Measurements from ENCODE around the gene TEX22. TPM values are rescaled to one million over a fixed set of nuclear protein-coding genes. Genes with fewer than 3 reads are reported as not detected.

TEX22 gene
- total and polyA plus RNA-seq, 2 experiments from 2014 or later, result 0.21 TPM

GRCh38 chr14:105437723-105438500 lies 39.6 kb downstream of the TEX22 start:
- Mint-ChIP-seq H3K4me3 (no peak overlapping the region), H3K27ac (no peak overlapping the region), H3K36me3 (ENCODE audit: low read depth) (peaks cover 18% of the 10 kb centered on the region), H3K9me3 (no peaks in the 10 kb centered on the region), H3K27me3 (ENCODE audit: insufficient read depth, low read depth, poor library complexity) (peaks cover under 1% of the 10 kb centered on the region), H3K4me1 (peaks cover 15% of the 10 kb centered on the region)
- H3F3A ChIP-seq (replicated peaks; ENCODE audit: low read depth), result no peaks in the 10 kb centered on the region
- peaks cover 36% of the 10 kb centered on the region for H4K20me1 ChIP-seq (replicated peaks; ENCODE audit: insufficient read depth)
- H3K27ac ChIP-seq (ENCODE audit: low read depth), result no peak overlapping the region
- peaks cover 53% of the 10 kb centered on the region for H3K79me2 ChIP-seq (replicated peaks; ENCODE audit: insufficient read depth)
- no peaks in the 10 kb centered on the region for H3K36me3 ChIP-seq (ENCODE audit: insufficient read depth)
- TF ChIP-seq EZH2 (IDR thresholded peaks at IDR 0.05; ENCODE audit: low read depth, unreplicated experiment), result no peak
- no peak for TF ChIP-seq EZH2phosphoT487 (IDR thresholded peaks at IDR 0.05; ENCODE audit: unreplicated experiment)
- no peak for TF ChIP-seq ETS1 (IDR thresholded peaks at IDR 0.05)
- TF ChIP-seq STAT1 (IDR thresholded peaks at IDR 0.05; ENCODE audit: unreplicated experiment), result no peak
- no peak; the same call in 1 of the 2 replicates for TF ChIP-seq POLR2AphosphoS5 (IDR thresholded peaks at IDR 0.05; ENCODE audit: low read depth)
- TF ChIP-seq ZNF462 (CRISPR knock-in tag; IDR thresholded peaks at IDR 0.05), result no peak
- TF ChIP-seq CREB1 (CRISPR knock-in tag; IDR thresholded peaks at IDR 0.05; ENCODE audit: low read depth), result no peak
- no peaks in the 10 kb centered on the region for H3K4me1 ChIP-seq (ENCODE audit: insufficient read depth)
- no peak for ATAC-seq
- H3K27me3 ChIP-seq (ENCODE audit: insufficient read depth), result no peaks in the 10 kb centered on the region
- H3K9me2 ChIP-seq (ENCODE audit: insufficient read depth), result no peaks in the 10 kb centered on the region
- DNase-seq (ENCODE audit: low spot score), result no peak
- no peak overlapping the region for H3K4me2 ChIP-seq
- no peak overlapping the region for H2AFZ ChIP-seq
- H3K4me3 ChIP-seq, result no peak overlapping the region
